ENCODE results near the gene RASSF7. TPM values are rescaled to one million over a fixed set of nuclear protein-coding genes. Genes with fewer than 3 reads are reported as not detected.

Gene RASSF7
- total RNA-seq, 1 donor from 2014 or later: 3.5 TPM

GRCh38 chr11:535519-536454 lies 25.0 kb upstream of the RASSF7 start, which contains the start of gene HRAS:
HRAS (minus strand) TSS chr11:535576.
- Histone ChIP-seq H3K4me1 (peaks cover 13 to 26% of the 10 kb centered on the region in 2 donors), H3K9me3 (no peaks in the 10 kb centered on the region), H3K27ac (peak within 1 kb of the TSS; percentile 63 to 64), H3K4me3 (peak within 1 kb of the TSS; percentile 92 to 94), H3K27me3 (no peaks in the 10 kb centered on the region), H3K36me3 (peaks cover 23 to 27% of the 10 kb centered on the region in 2 donors)
- intact Hi-C loops (cut with DNase I): loop anchor here (1.0 to 2.0 kb wide), 4 partner anchors 25 to 41 kb away; partner anchors contain the start of genes LMNTD2, PHRF1, RASSF7 and RNH1
- TF ChIP-seq, protein P1, sequence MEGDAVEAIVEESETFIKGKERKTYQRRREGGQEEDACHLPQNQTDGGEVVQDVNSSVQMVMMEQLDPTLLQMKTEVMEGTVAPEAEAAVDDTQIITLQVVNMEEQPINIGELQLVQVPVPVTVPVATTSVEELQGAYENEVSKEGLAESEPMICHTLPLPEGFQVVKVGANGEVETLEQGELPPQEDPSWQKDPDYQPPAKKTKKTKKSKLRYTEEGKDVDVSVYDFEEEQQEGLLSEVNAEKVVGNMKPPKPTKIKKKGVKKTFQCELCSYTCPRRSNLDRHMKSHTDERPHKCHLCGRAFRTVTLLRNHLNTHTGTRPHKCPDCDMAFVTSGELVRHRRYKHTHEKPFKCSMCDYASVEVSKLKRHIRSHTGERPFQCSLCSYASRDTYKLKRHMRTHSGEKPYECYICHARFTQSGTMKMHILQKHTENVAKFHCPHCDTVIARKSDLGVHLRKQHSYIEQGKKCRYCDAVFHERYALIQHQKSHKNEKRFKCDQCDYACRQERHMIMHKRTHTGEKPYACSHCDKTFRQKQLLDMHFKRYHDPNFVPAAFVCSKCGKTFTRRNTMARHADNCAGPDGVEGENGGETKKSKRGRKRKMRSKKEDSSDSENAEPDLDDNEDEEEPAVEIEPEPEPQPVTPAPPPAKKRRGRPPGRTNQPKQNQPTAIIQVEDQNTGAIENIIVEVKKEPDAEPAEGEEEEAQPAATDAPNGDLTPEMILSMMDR (IDR thresholded peaks at IDR 0.05): no peak
- DNase-seq (ENCODE audit: low spot score in 2 of 2): peak; percentile 72 to 96

DNA sequence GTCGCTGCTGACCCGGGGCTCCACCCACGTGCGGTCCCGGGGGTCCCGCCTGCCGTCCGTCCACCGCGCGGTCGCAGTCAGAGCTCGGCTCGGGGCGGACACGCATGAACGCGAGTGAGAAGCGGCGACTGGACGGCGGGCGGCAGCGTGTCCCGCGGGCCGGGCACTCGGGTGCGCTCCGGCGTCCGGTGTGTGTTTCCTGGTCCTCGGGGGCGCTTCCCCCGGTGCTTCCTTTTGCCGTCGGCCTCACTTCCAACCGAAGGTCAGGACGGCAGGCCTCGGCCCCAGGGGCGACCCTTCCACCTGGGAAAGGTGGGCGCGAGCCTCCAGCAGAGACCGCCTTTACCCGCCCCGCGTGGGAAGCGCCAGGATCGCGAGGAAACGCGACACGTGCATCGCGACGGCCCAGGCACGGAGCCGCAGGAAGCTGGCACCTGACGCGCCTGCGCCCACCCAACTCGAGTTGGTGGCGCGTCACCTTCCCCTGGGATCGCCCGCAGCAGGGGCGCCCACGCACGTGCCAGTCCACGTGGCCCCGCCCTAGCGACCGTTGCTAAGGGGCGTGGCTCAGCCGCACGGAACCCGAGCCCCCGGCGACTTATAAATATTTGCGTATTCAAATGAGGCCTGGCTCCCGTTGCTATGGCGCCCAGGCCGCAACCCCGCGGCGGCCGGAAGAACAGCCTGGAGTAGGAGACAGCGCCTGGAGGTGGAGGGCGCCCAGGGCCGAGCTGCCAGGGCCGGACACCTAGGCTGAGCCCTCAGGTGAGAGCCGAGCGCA lies 23.7 kb upstream of the RASSF7 start, which contains the start of gene LRRC56:
TSS of gene LRRC56 (plus strand) at position 687 of the 781 bp plus-strand sequence. CDS start 3,158 bp downstream, outside the sequence.
- DNase-seq (ENCODE audit: low spot score in 2 of 2): peak; percentile 57 to 90
- intact Hi-C loops (cut with DNase I): no loop called here
- Histone ChIP-seq H3K36me3 (peaks cover 12 to 16% of the 10 kb centered on the region in 2 donors), H3K27ac (peak within 1 kb of the TSS in 1 of 2 donors; percentile 41), H3K9me3 (no peaks in the 10 kb centered on the region), H3K4me1 (peaks cover 13 to 26% of the 10 kb centered on the region in 2 donors), H3K27me3 (no peaks in the 10 kb centered on the region), H3K4me3 (peak within 1 kb of the TSS; percentile 43 to 94)
- TF ChIP-seq, protein P1 (IDR thresholded peaks at IDR 0.05): peak in 1 of 3 experiments; percentile 3

GRCh38 chr11:537622-538430 lies 22.9 kb upstream of the RASSF7 start:
- TF ChIP-seq, protein P1 (IDR thresholded peaks at IDR 0.05): no peak
- no peak overlapping the region for H3K27ac ChIP-seq
- peaks cover 13 to 26% of the 10 kb centered on the region in 2 donors for H3K4me1 ChIP-seq
- H3K4me3 ChIP-seq: peak overlapping the region; percentile 43 to 94
- intact Hi-C loops (cut with DNase I): no loop called here
- H3K27me3 ChIP-seq: no peaks in the 10 kb centered on the region
- DNase-seq (ENCODE audit: low spot score in 2 of 2): no peak
- no peaks in the 10 kb centered on the region for H3K9me3 ChIP-seq
- peaks cover 4 to 8% of the 10 kb centered on the region in 2 donors for H3K36me3 ChIP-seq

GRCh38 chr11:538431-539051 lies 22.2 kb upstream of the RASSF7 start:
- Histone ChIP-seq H3K36me3 (peaks cover 0 to under 1% of the 10 kb centered on the region in 2 donors), H3K9me3 (no peaks in the 10 kb centered on the region), H3K27me3 (no peaks in the 10 kb centered on the region), H3K4me1 (peaks cover 13 to 26% of the 10 kb centered on the region in 2 donors), H3K4me3 (no peak overlapping the region), H3K27ac (no peak overlapping the region)
- no peak for DNase-seq (ENCODE audit: low spot score in 2 of 2)
- intact Hi-C loops (cut with DNase I): no loop called here
- TF ChIP-seq, protein P1 (IDR thresholded peaks at IDR 0.05): no peak

Data from ascending aorta (tissue), 2 donors.